Stomach (tissue), 9 donors: ENCODE data around the gene USP14. TPM values are rescaled to one million over a fixed set of nuclear protein-coding genes. Genes with fewer than 3 reads are reported as not detected.

ENCODE experiments used
- DNase-seq, 2 donors: peaks; one replicate each; pipeline versions ENCODE4 v3.0.0 to v3.0.0-alpha.2; 2013 to 2019
- H3K27ac ChIP-seq, 5 donors: fragments of 200-600 bp in 4 of 5; sonication (generic) in 4 of 5; one replicate each; pipeline ENCODE4 v1.5.1; 2013 to 2019; ENCODE audit warnings: mild to moderate bottlenecking in 1 of 5, moderate library complexity in 1 of 5
- H3K27me3 ChIP-seq, 3 donors: fragments of 200-600 bp; sonication (generic); one replicate each; pipeline ENCODE4 v1.5.1; 2017 to 2019; ENCODE audit warnings: mixed run types in 1 of 3
- H3K36me3 ChIP-seq, 4 donors: fragments of 200-600 bp; sonication (generic); 1 replicate in 3 of 4; 2 replicates in 1 of 4; pipeline ENCODE4 v1.5.1; 2016 to 2019
- H3K4me1 ChIP-seq, 4 donors: fragments of 200-600 bp; sonication (generic); one replicate each; pipeline ENCODE4 v1.5.1; 2016 to 2019
- H3K4me3 ChIP-seq, 4 donors: fragments of 200-600 bp; sonication (generic) in 3 of 4; one replicate each; pipeline ENCODE4 v1.5.1; 2016 to 2019; ENCODE audit warnings: mild to moderate bottlenecking in 1 of 4
- H3K9me3 ChIP-seq, 4 donors: fragments of 200-600 bp; sonication (generic); one replicate each; pipeline ENCODE4 v1.5.1; 2016 to 2019
- CTCF ChIP-seq, 7 experiments: fragments of 450-650 bp in 4 of 7; fragments of 200-600 bp in 3 of 7; sonication (generic) in 3 of 7; IDR thresholded peaks; one replicate each; pipeline ENCODE4 v1.5.1; 2016 to 2019; ENCODE audit warnings: antibody characterized with exemption in 7 of 7, control low read depth in 2 of 7, mild to moderate bottlenecking in 1 of 7
- EP300 ChIP-seq: sonication (generic); formaldehyde crosslinking; IDR thresholded peaks from one replicate; pipeline ENCODE4 v1.6.1; 2017; ENCODE audit warnings: antibody characterized with exemption
- POLR2A ChIP-seq, 4 donors: fragments of 450-650 bp; IDR thresholded peaks; one replicate each; pipeline ENCODE4 v1.6.1; 2016; ENCODE audit warnings: antibody characterized with exemption in 4 of 4, control low read depth in 2 of 4, mild to moderate bottlenecking in 1 of 4, moderate library complexity in 1 of 4
- POLR2AphosphoS5 ChIP-seq, 3 donors: sonication (generic); formaldehyde crosslinking; IDR thresholded peaks; one replicate each; pipeline ENCODE4 v1.6.1; 2016; ENCODE audit warnings: antibody characterized with exemption in 3 of 3
- WGBS, 5 donors: extraction: QIAGEN DNeasy Blood & Tissue Kit in 3 of 5; methylation state at CpG; one replicate each; pipeline versions ENCODE4 v1.1.5 to v1.1.7; 2013 to 2018; 5-methylcytosine and 5-hydroxymethylcytosine counted together
- intact Hi-C: fragments of 100-400 bp; cut with DNase I; formaldehyde crosslinking; loops from one replicate; pipeline ENCODE4 v1.15.1; 2023; ENCODE audit warnings: low total_unique reads
- polyA plus RNA-seq, 3 donors: library from polyadenylated mRNA; stranded (reverse); fragments of 200-250 nt; gene quantifications; one replicate each; pipeline ENCODE4 v1.2.3, GENCODE V29; 2013
- total RNA-seq, 5 donors: library from RNA; depleted of rRNA; stranded (reverse); fragments of >200 nt; gene quantifications; one replicate each; pipeline versions ENCODE4 v1.1.0 to v1.2.3, GENCODE V29; 2014 to 2016
- donor health status: healthy with polysubstance abuse.
- donor health status: Bipolar disorder and iron deficiency.
- donor health status: healthy.

USP14 gene
- total and polyA plus RNA-seq, 8 donors, result 10.4 to 59.3 (median 16.2) TPM

GRCh38 chr18:160831-161570 is 2.6 kb downstream of the USP14 start:
- Histone ChIP-seq H3K36me3 (peaks cover 22 to 33% (median 30%) of the 10 kb centered on the region in 4 donors), H3K4me1 (peaks cover 18 to 32% (median 27%) of the 10 kb centered on the region in 4 donors), H3K27ac (no peak overlapping the region), H3K4me3 (no peak overlapping the region), H3K9me3 (no peaks in the 10 kb centered on the region), H3K27me3 (no peaks in the 10 kb centered on the region)
- TF ChIP-seq POLR2AphosphoS5 (IDR thresholded peaks at IDR 0.05) (no peak), POLR2A (IDR thresholded peaks at IDR 0.05) (no peak), EP300 (no peak), CTCF (IDR thresholded peaks at IDR 0.05) (no peak)
- WGBS, 5 donors, result 85 to 90% (median 88%) methylated on average over 11 of the region's 11 CpGs
- no peak for DNase-seq
- intact Hi-C loops, result no loop called here

GRCh38 chr18:172361-172760 is 14.0 kb downstream of the USP14 start:
- 91 to 96% (median 95%) methylated on average over 5 of the region's 5 CpGs for WGBS, 5 donors
- Histone ChIP-seq H3K9me3 (no peaks in the 10 kb centered on the region), H3K36me3 (peaks cover 10 to 73% (median 62%) of the 10 kb centered on the region in 4 donors), H3K4me1 (no peaks in the 10 kb centered on the region), H3K4me3 (no peak overlapping the region), H3K27ac (no peak overlapping the region), H3K27me3 (no peaks in the 10 kb centered on the region)
- DNase-seq, result no peak
- intact Hi-C loops, result no loop called here
- TF ChIP-seq CTCF (IDR thresholded peaks at IDR 0.05) (no peak), POLR2A (IDR thresholded peaks at IDR 0.05) (no peak), EP300 (no peak), POLR2AphosphoS5 (IDR thresholded peaks at IDR 0.05) (no peak)

GRCh38 chr18:179499-179898 is 21.1 kb downstream of the USP14 start:
- 83 to 89% (median 86%) methylated on average over 5 of the region's 5 CpGs for WGBS, 5 donors
- intact Hi-C loops, result no loop called here
- Histone ChIP-seq H3K27ac (no peak overlapping the region), H3K4me1 (peaks cover 0 to 12% (median 5%) of the 10 kb centered on the region in 4 donors), H3K27me3 (no peaks in the 10 kb centered on the region), H3K9me3 (no peaks in the 10 kb centered on the region), H3K4me3 (no peak overlapping the region), H3K36me3 (peaks cover 0 to 58% (median 37%) of the 10 kb centered on the region in 4 donors)
- DNase-seq, result no peak
- TF ChIP-seq POLR2AphosphoS5 (IDR thresholded peaks at IDR 0.05) (no peak), POLR2A (IDR thresholded peaks at IDR 0.05) (no peak), CTCF (IDR thresholded peaks at IDR 0.05) (no peak), EP300 (no peak)

- Histone ChIP-seq H3K4me1 (peaks cover 0 to 13% (median 5%) of the 10 kb centered on the region in 4 donors), H3K27me3 (no peaks in the 10 kb centered on the region), H3K9me3 (no peaks in the 10 kb centered on the region), H3K27ac (no peak overlapping the region), H3K4me3 (no peak overlapping the region), H3K36me3 (peaks cover 3 to 73% (median 52%) of the 10 kb centered on the region in 4 donors)
- TF ChIP-seq POLR2A (IDR thresholded peaks at IDR 0.05), result no peak
- TF ChIP-seq CTCF (IDR thresholded peaks at IDR 0.05), result no peak
- no peak for TF ChIP-seq POLR2AphosphoS5 (IDR thresholded peaks at IDR 0.05)
- no peak for TF ChIP-seq EP300
- intact Hi-C loops, result no loop called here
- no peak for DNase-seq
These were observed 23.4 kb downstream of the USP14 start for GRCh38 chr18:181711-182110.
